NCI-H146 (cell line): Measurements from ENCODE around the gene MYBPC3.
A peak's percentile ranks its signal among the peaks of the same experiment; 100 is the strongest.

Experiments used
- DNase-seq: peaks from one replicate; lab custom pipeline; 2025; lab: John Stamatoyannopoulos, UW

MYBPC3 gene

DNA sequence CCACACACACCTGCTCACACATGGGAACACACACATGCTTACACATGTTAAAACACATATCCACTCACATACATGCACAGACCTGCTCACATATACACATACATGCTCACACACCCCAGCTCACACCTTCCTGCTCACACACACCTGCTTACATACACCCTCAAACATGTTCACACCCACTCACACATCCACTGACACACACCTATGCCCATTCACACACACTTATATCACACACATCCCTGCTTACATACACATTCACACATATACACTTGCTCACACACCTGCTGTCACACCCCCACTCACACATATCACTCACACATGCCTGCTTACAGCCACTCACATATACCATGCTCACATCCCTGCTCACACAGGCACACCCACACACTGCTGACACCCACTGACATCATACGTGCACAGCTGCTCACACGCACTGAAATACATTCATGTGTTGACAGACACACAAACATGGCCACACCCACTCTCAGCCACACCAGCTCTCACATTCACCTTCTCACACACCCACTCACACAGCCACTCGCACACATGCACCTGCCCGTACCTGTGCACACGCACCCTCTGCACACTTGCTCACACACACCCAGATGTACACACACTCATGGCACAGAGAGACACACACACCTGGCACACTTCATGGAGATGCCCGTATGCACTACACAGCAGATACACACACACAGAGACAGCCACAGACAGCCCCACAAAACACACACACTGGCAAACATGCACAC lies 5.7 kb upstream of the MYBPC3 start:
- no peak for DNase-seq

DNA sequence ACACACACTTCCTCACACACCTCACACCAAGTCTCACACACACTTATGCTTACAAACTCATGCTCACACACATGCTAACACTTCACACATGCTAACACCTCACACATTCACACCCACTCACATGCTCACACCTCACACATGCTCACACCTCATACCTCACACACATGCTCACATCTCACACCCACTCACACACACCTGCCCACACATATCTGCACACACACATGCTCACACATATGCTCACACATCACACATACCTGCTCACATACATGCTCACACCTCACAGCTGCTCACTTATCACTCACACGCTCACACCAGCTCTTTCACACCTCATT lies 4.5 kb upstream of the MYBPC3 start:
- no peak for DNase-seq

DNA sequence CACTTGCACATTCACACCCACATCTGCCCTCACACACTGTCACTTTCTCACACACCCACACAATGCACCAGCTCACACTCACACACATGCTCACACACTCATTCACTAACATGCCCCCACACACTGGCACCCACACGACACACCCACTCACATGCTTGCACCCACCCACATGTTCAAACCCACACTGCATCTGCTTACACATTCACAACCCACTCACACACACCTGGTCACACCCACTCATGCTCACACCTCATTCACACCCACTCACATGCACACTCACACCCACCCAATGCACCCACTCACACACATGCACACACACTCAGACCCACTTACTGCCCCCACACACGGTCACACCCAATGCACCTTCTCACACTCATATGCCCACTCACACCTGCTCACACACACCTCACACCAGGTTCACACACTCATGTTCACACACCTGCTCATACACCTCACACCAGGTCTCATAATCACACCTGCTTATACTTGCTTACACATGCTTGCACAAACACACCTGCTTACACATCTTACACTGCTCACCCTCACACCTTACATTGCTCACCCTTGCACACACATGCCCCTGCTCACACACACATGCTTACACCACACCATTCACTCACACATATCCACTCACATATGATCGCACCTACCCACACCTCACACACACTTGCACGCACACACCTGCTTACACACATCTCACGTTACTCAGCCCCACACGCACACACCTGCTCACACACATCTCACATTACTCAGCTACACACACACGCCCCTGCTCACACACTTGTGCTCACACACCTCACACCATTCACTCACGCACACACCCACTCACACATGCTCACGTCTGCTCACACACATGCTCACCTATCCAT lies 3.9 kb upstream of the MYBPC3 start:
- DNase-seq, result no peak

- DNase-seq, result peak; percentile 96
Measured at GRCh38 chr11:47355283-47356128, 3.0 kb upstream of the MYBPC3 start.

DNA sequence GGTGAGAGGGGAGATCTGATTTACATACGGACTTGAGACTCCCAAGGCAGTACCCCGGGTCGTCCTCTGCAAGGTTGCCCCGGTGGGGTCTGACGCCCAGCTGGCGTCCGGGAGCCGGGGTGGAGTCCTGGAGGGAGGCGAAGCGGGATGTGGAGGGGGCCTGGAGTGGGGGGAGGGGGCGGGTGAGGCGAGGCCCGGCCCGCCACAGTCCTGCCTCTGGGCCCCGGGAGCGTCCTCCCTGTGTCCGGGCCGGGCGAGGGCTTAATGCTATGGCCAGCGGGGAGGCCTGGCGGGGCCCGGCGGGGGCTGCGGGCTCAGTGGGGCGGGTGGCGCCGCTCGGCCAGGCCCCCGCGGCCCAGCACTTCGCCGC lies 2.4 kb upstream of the MYBPC3 start:
- peak; percentile 41 for DNase-seq

DNA sequence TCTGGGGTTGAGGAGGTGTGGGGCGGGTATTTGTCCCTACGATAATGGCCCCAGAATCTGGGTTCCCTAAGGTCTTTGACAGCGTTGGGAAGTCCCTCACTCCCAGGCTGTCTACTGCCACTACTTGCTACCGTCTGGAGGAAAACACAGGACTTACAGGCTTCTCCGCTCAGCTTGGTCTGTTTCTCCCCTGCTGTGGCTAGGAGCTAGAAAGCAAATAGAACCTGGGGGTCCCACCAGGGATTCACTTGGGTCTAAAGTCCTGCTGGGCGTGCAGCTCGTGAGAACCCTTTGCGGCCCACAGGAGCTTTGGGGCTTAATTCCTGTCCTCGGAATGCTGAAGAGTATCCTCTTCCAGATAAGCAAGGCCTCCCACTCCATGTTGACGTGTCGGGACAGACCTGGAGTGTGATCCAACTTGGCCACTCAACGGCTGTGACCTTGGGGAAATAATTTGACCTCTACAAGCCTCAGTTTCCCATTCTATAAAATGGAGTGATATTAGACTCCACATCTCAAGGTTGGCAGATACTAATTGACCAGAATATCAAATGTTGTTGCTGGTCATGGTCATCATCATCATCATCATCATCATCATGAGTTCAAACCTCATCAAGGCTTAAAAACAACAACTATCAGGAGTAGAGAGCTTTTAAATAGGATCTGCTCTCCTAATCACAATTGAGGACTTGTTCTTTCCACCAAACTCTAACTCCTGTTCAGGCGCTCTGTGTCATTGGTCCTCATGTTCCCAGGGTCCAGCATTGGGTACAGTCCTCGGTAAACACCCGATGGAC lies 1.7 kb upstream of the MYBPC3 start:
- DNase-seq, result no peak

GRCh38 chr11:47351156-47352126 lies 1.1 kb downstream of the MYBPC3 start:
- no peak for DNase-seq

DNA sequence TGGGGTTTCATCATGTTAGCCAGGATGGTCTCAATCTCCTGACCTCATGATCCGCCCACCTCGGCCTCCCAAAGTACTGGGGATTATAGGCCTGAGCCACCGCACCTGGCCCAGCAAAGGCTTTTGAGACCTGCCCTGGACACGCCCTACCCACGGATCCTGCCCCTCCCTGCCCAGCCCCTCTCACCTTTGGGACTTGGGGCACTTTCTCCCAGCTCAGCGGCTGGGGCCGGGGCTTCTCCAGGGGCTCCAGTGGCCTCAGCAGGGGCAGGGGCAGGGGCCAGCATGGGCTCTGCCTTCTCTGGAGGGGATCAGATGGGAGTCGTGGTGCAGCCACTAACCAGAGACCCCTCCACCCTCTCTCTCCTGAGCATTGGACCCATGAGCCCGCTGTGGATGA lies 2.2 kb downstream of the MYBPC3 start:
- no peak for DNase-seq

GRCh38 chr11:47349521-47350095 lies 2.9 kb downstream of the MYBPC3 start:
- DNase-seq, result no peak

DNA sequence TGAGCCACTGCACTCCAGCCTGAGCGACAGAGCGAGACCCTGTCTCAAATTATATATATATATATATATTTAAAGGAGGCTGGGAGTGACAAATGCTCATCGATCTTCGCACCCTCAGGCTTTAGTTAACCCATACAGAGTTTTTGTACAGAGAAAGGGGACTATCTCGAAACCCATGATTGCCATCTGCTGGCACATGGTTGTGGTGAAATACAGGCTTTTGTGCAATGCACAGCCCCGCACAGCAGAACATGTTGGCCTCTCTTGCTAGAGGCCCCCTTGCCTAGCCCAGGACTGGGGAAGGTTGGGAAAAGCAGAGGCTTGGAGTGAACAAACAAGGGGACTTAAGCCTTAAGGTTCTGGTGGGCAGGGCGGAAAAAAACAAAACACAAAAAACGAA lies 3.6 kb downstream of the MYBPC3 start:
- DNase-seq, result peak; percentile 18

DNA sequence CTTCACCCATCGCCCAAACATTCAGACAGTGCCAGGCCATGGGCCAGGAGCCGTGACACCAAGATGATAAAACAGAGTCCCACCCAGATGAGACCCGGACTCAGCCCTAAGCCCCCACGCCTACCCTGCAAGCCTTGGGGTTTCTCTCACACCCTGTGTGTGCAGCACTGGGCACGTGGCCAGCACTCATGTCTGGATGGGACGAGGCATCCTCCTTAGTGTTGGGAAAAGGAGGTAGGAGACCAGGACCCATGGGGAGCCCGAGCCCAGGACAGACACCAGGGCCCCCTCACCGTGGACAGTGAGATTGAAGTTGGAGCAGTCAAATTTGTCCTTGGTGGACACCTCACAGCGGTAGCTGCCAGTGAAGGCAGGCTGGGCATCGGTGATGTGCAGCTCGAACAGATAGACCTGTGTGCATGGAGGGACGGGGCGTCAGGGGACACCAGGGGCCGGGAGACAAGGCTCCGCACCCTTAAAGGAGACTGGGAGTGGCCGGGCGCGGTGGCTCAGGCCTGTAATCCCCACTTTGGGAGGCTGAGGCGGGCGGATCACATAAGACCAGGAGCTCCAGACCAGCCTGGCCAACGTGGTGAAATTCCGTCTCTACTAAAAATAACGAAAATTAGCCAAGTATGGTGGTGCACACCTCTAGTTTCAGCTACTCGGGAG lies 4.2 kb downstream of the MYBPC3 start:
- no peak for DNase-seq

DNA sequence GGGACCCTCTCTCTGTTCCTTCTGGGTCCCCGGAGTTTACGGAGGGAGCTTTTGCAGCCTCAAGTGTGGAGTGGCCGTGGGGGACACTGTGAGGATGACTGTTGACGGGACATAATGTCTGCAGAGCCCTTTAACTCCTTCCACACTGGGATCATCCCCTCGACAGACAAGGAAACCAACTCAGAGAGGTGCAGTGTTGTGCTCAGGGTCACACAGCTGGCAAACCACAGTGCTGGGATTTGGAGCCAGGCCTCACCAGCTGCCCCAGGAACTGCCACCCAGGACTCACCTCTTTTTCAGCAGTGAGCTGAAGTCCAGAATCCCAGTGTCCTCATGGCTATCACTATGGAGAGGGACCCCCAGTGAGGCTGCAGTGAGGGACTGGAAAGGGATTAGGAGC lies 5.4 kb downstream of the MYBPC3 start:
- no peak for DNase-seq

- DNase-seq, result no peak
Measured at GRCh38 chr11:47345890-47346563, 6.5 kb downstream of the MYBPC3 start.

DNA sequence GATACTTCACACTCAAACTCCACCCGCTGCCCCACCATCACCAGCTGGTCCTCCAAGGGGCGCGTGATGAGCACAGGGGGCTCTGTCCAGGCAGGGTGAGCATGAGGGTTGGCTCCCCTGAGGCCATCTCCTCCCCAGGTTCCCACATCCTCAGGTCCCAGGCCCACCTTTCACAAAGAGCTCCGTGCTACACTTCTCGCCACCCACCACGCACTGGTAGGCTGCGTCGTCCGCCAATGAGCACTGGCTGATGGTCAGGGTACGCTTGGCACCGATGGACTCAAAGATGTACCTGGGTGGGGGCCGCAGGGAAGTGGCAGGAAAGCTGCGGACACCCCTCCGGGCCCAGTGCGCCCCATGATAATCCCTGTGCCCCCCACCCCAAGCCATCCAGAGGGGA lies 9.6 kb downstream of the MYBPC3 start:
- DNase-seq, result no peak

- DNase-seq, result no peak
Measured at GRCh38 chr11:47342036-47342803, 10.3 kb downstream of the MYBPC3 start.

DNA sequence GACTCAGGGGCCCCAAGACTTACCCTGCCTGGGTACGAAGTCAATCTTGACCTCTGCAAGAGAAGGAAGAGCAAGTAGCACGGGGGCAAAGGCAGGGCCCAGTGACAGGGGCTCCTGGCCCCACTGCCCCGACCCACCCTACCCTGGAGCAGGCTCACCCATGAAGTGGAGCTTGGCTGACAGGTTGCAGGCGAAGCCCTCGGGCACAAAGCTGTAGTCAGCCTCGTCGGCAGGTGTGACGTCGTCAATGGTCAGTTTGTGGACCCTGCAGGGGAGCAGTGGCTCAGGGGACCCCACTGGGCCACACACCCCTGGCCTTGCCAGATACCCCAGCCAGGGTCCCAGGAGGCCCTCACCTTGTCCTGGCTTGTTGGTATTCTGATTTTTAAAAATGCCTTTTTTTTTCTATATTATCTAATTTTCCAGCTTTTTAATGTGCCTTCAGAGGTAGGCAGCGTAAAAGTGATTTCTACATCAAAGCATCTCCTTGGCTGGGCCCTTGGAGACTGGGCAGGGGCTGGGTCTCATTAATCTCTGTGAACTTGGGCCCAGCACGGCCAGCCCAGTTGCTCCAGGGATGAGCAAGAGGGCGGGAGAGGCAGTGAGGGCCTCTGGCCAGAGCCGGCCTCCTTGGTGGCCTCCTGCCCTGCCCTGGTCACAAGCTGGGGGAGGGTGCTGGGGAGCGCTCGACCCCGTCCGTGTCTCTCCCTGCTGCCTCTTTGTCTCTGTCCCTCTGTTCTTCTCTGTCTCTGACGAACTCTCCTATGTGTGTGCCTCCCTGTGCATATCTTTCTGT lies 11.3 kb downstream of the MYBPC3 start:
- DNase-seq, result no peak

DNA sequence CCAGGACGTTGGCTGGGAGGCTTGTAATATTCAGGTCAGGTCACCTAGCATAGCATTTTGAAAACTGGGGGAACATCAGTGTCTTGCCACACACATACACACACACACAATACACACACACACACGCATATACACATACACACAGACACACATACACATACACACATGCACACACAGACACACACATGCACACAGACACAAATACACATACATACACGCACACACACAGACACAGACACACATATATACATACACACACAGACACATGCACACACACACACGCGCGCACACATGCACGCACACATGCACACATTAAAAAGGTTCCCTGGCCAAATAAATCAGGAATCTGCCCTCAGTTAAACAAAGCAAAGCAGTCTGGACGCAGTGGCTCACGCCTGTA lies 12.5 kb downstream of the MYBPC3 start:
- no peak for DNase-seq
